SH-SY5Y (cell line): ENCODE measurements around the gene HSD17B12.

Source experiments
- GATA2 ChIP-seq: IDR thresholded peaks from 2 replicates; pipeline ENCODE4 v1.6.1; 2011; ENCODE audit warnings: mild to moderate bottlenecking, low read depth, low read length
- GATA3 ChIP-seq: IDR thresholded peaks from 2 replicates; pipeline ENCODE4 v1.6.1; 2011; ENCODE audit warnings: low read depth, mild to moderate bottlenecking, low read length, moderate library complexity

DNA sequence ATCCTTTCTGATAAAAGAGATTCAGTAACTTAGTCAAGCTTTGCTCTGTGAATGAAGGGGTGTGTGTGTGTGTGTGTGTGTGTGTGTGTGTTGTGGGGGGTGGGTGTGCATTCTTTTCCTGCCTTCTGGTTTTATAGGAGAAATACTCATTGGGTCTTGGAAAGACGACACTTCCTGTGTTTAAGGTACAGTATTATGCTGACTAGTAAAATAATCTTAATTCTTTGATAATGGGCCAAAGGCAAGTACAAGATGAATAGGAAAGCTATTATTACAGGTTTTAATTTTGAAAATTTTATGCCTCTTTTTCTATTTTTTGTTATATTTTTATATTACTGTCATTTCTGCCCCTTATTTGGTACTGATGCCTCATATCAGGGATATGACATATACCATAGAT lies 26.1 kb downstream of the HSD17B12 start:
- no peak for TF ChIP-seq GATA2
- no peak for TF ChIP-seq GATA3
